H1 (cell line): Measurements from ENCODE around the gene RAB11FIP5. TPM values are rescaled to one million over a fixed set of nuclear protein-coding genes. Genes with fewer than 3 reads are reported as not detected.

ENCODE experiments used
- CEBPB ChIP-seq: IDR thresholded peaks from 2 replicates; pipeline ENCODE4 v1.6.1; 2012; ENCODE audit warnings: low read depth, low read length
- GTF2F1 ChIP-seq: IDR thresholded peaks from 2 replicates; pipeline ENCODE4 v1.6.1; 2012; ENCODE audit warnings: low read depth, low read length, improper control_type of control experiment, borderline replicate concordance
- KDM1A ChIP-seq: fragments of 200-600, 300-600 bp; sonication (generic); IDR thresholded peaks from 2 replicates; pipeline ENCODE4 v1.7.1; 2016; ENCODE audit warnings: mild to moderate bottlenecking, low read length, borderline replicate concordance
- MAX ChIP-seq: IDR thresholded peaks from 2 replicates; pipeline ENCODE4 v1.6.1; 2012; ENCODE audit warnings: inconsistent platforms
- NANOG ChIP-seq: IDR thresholded peaks from 2 replicates; pipeline ENCODE4 v1.6.1; 2011; ENCODE audit warnings: low read length, low read depth, mild to moderate bottlenecking, inconsistent platforms; ENCODE audit not compliant: insufficient read depth, poor library complexity, severe bottlenecking
- SIRT6 ChIP-seq: IDR thresholded peaks from one replicate; pipeline ENCODE4 v1.7.1; 2012; ENCODE audit warnings: low read length, inconsistent platforms
- TBP ChIP-seq: IDR thresholded peaks from 2 replicates; pipeline ENCODE4 v1.6.1; 2011; ENCODE audit warnings: low read depth, low read length, improper control_type of control experiment
- ZNF274 ChIP-seq: IDR thresholded peaks from 2 replicates; pipeline ENCODE4 v1.7.0; 2012; ENCODE audit warnings: low read length, borderline replicate concordance; ENCODE audit errors: extremely low read depth
- polyA plus RNA-seq, 7 experiments: library from polyadenylated mRNA; depleted of rRNA in 3 of 7; stranded (reverse) in 5 of 7; unstranded in 2 of 7; fragments of >200 nt in 5 of 7; fragments of 200-250 nt in 2 of 7; gene quantifications; 1 replicate in 5 of 7; 2 replicates in 1 of 7; 4 replicates in 1 of 7; pipeline versions ENCODE4 v1.2.1 to v1.2.3, GENCODE V29; 2011 to 2013; ENCODE audit warnings: missing spikeins in 2 of 7, mixed read lengths in 2 of 7
- total RNA-seq: library from RNA; stranded (reverse); fragmentation: NEBNext Ultra II Directional; extraction: Animal tissue kit (Norgen Biotek cat#: 25700); gene quantifications from 2 replicates; pipeline ENCODE4 v1.2.1, GENCODE V29; 2021

The RAB11FIP5 gene
- total and polyA plus RNA-seq, 2 of the 8 experiments (the other 6 are each of a cell fraction or from before 2014, with no cell fraction given) = 6.3 to 17.0 TPM

DNA sequence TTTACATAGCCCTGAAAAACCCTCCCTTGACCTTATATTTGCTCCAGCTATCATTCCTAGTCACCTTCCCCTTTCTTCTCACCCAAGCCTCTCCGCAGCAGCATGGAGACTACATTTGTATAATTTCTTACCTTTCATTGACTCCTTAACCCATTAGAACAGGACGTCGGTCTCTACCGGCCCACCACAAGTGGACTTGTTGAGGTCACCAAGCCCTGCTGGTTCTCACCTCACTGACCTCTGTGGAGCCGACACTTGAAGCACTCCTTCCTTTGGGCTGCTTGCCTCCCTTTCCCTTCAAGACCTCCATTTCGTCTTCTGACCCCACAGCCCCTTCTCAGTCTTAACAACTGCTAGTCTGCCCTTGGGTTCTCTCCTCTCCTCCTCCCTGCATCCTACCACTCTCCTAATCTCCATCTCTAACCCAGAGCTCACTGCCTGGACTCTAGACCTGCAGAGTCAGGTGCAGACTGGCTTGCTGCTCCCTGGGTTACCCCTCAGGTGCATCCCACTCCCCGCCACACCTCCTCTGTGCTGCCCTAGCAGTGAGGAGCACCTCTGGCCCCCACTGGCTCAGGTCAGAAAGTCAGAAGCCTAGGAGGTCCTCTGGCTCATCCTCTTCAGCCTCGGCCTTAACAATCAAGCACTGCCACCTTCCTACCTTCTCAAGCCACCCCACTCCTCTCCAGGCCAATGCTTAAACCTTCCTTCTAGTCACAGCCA lies 35.9 kb downstream of the RAB11FIP5 start (continued):
- TF ChIP-seq GTF2F1 (no peak), SIRT6 (no peak), CEBPB (no peak), ZNF274 (no peak), MAX (no peak), KDM1A (no peak), TBP (no peak), NANOG (no peak)
- TF ChIP-seq, all 59 proteins: peak for 0
